ENCODE results near the gene UTP25.

GRCh38 chr1:209860293-209860881 is 32.6 kb downstream of the UTP25 start:
- no peak for TF ChIP-seq CTCF (IDR thresholded peaks at IDR 0.05)
- TF ChIP-seq POLR2A (IDR thresholded peaks at IDR 0.05): no peak
